ES-I3 (cell line): ENCODE results near the gene PMEPA1.

Experiments used
- H3K36me3 ChIP-seq: 2 replicates; pipeline ENCODE4 v1.6.1; 2013; ENCODE audit warnings: mild to moderate bottlenecking, low read length, control low read depth, moderate library complexity; ENCODE audit not compliant: insufficient read depth
- H3K4me1 ChIP-seq: 2 replicates; pipeline ENCODE4 v1.6.1; 2013; ENCODE audit warnings: mild to moderate bottlenecking, control low read depth, low read length; ENCODE audit not compliant: insufficient read depth
- H3K9ac ChIP-seq: 2 replicates; pipeline ENCODE4 v1.6.1; 2013; ENCODE audit warnings: low read depth, mild to moderate bottlenecking, low read length, moderate library complexity
- H3K9me3 ChIP-seq: 2 replicates; pipeline ENCODE4 v1.6.1; 2013; ENCODE audit warnings: mild to moderate bottlenecking, low read length, moderate library complexity; ENCODE audit not compliant: control insufficient read depth, insufficient read depth

Gene PMEPA1

GRCh38 chr20:57698867-57699275, 10.9 kb downstream of the PMEPA1 start:
- H3K9ac ChIP-seq = no peak overlapping the region
- H3K9me3 ChIP-seq = no peaks in the 10 kb centered on the region
- H3K4me1 ChIP-seq = peaks cover 11% of the 10 kb centered on the region; the same call in 1 of the 2 replicates
- no peaks in the 10 kb centered on the region for H3K36me3 ChIP-seq

DNA sequence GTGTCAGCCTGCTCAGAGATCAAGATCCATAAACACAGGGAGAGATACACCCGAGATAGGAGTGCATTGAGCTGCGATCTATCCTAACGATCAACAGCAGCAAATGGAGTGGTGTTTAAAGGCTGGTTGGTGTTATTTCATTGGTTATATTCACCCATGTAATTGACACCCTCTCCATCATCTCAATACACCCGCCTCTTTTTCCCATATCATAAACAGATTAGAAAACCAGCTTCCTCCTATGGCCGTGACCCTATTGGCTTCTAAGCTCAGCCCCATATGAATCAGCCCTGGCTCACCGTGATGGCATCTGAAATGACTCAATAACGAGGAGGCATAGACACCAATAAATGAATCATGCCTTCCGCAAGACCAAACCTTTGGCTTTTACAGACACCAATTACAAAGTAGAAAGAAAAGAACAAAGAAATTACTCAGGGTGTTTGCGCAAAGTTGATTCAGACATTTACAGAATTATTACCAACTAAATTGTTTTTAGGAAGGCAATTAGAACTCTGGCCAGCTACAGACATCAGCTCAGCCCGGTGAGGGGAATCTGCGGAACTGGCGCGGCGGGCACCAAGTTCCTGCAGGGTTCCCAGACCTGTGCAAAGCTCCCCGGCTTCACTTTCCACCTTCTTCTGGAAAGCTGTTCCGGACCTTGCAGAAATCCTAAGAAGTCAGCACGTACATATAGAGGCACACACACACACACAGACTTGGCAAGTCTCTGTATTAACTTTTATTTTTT, 11.5 kb downstream of the PMEPA1 start:
- Histone ChIP-seq H3K9ac (no peak overlapping the region), H3K36me3 (no peaks in the 10 kb centered on the region), H3K4me1 (peaks cover 15% of the 10 kb centered on the region; the same call in 1 of the 2 replicates), H3K9me3 (no peaks in the 10 kb centered on the region)

DNA sequence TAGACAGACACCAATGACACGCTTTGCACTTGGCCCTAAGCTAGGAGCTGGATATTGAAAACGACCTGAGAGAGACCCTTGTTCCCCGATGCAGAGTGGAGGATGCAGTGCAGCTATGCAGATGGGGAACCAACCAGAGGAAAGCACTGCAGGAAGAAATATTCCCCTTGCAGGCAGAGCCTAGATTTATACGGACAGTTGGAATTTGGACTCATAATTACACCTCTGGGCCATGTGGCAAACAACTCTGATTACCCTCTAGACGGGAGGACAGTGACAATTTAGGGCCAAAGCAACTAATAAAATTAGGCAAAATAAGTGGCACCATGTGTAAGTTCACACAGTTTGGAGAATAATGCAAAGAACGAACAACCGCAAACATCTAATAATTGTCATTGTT, 12.3 kb downstream of the PMEPA1 start:
- H3K9me3 ChIP-seq = no peaks in the 10 kb centered on the region
- peaks cover 15% of the 10 kb centered on the region; the same call in 1 of the 2 replicates for H3K4me1 ChIP-seq
- H3K9ac ChIP-seq = no peak overlapping the region
- H3K36me3 ChIP-seq = no peaks in the 10 kb centered on the region

DNA sequence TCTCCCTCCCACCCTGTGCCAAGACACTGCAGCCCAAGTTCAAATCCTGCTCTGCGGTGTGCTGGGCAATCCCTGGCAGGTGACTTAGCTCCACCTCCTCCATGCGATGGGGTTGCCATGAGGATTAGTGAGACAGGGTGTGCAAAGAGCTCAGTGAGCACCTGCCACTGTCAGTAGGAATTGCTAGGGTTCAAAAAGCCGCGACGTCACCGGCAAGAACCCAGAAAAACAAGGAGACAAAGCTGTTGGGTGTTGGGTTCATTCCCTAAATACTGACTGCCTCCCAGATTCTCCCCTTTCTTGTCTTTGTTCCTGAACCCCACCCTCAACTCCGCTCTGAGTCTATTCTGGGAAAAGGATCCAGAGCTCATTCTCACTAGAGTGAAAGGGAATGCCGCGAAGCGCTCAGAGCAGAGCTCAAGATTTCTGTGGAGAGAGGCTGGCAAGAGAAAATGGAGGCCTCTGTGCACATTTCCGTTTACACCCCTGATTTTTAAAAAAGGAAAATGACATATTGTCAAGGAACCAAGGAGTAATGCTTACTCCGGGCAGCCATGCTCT, 13.3 kb downstream of the PMEPA1 start:
- Histone ChIP-seq H3K36me3 (no peaks in the 10 kb centered on the region), H3K4me1 (peaks cover 15% of the 10 kb centered on the region; the same call in 1 of the 2 replicates), H3K9ac (no peak overlapping the region), H3K9me3 (no peaks in the 10 kb centered on the region)

DNA sequence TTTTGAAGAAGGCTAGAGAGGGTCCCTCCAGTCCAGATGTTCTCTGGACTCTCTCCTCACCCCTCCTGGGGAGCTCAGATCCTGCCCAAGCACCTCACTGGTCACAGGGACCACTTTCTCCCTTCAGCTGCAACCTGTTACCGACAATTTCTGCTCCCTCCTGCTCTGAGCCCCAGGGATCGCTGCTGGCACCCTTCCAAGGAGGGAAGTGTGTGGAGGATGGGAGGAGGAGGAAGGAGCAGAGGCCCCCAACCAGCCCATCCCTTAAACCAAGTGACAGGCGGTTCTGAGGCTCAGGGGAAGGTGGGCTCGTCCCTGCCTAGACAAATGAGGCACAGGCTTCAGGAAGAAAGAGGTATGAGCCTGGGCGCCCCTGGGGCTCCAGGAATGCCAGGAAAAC, 13.9 kb downstream of the PMEPA1 start:
- Histone ChIP-seq H3K9ac (no peak overlapping the region), H3K4me1 (peaks cover 17% of the 10 kb centered on the region), H3K9me3 (no peaks in the 10 kb centered on the region), H3K36me3 (no peaks in the 10 kb centered on the region)

- Histone ChIP-seq H3K36me3 (no peaks in the 10 kb centered on the region), H3K9me3 (no peaks in the 10 kb centered on the region), H3K9ac (no peak overlapping the region), H3K4me1 (peaks cover 22% of the 10 kb centered on the region)
Observed at GRCh38 chr20:57695012-57695411, 14.8 kb downstream of the PMEPA1 start.

DNA sequence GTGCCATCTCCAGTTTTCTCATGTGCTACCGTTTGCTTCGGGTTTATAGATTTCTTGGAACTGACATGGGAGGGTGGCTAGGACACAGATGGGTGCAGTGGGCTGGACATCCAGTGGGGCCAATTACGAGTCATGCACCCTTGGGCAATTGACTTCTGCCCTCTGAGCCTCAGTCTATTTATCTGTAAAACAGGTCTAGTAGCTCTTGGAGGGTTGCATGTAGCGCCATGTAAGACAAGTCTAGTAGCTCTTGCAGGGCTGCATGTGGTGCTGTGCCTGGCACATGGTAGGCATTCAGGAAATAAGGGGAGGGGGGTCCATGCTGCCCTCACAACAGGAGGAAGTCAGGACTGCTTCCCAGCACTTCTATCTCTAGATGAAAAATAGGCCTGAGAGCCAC, 15.3 kb downstream of the PMEPA1 start:
- H3K9ac ChIP-seq = no peak overlapping the region
- H3K9me3 ChIP-seq = no peaks in the 10 kb centered on the region
- peaks cover 22% of the 10 kb centered on the region for H3K4me1 ChIP-seq
- H3K36me3 ChIP-seq = no peaks in the 10 kb centered on the region

GRCh38 chr20:57693670-57694329, 16.0 kb downstream of the PMEPA1 start:
- Histone ChIP-seq H3K36me3 (no peaks in the 10 kb centered on the region), H3K9me3 (no peaks in the 10 kb centered on the region), H3K9ac (no peak overlapping the region), H3K4me1 (peaks cover 22% of the 10 kb centered on the region)

DNA sequence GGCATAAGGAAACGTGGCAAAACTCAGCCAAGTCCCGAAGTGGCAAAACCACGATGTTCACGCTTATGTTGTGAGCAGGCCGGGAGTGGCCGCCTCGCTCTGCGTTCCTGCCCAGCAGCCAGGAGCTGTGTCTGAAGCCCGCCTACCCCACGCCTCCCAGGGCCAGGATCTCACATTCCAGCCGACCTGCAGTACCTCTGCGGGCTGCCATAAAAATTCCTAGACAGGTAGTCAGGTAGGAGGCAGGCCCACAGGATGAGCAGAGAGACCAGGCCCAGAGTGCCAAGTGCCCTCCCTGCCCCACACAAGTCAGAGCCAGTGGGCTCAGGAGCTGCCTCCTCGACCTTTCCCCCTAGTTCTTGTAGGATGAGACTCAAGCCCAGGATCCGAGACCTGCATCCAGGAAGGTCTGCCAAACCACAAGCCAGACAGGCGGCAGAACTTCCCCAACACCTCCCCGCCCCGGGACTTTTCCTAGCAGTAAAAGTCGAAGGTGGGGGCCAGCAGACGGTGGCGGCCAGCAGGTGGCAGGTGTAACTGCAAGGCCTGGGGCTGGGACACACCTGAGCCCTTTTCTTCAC, 16.7 kb downstream of the PMEPA1 start:
- H3K36me3 ChIP-seq = no peaks in the 10 kb centered on the region
- no peaks in the 10 kb centered on the region for H3K9me3 ChIP-seq
- H3K9ac ChIP-seq = no peak overlapping the region
- H3K4me1 ChIP-seq = peaks cover 15% of the 10 kb centered on the region

GRCh38 chr20:57692393-57692792, 17.4 kb downstream of the PMEPA1 start:
- H3K4me1 ChIP-seq = peaks cover 14% of the 10 kb centered on the region
- no peak overlapping the region for H3K9ac ChIP-seq
- no peaks in the 10 kb centered on the region for H3K9me3 ChIP-seq
- no peaks in the 10 kb centered on the region for H3K36me3 ChIP-seq

DNA sequence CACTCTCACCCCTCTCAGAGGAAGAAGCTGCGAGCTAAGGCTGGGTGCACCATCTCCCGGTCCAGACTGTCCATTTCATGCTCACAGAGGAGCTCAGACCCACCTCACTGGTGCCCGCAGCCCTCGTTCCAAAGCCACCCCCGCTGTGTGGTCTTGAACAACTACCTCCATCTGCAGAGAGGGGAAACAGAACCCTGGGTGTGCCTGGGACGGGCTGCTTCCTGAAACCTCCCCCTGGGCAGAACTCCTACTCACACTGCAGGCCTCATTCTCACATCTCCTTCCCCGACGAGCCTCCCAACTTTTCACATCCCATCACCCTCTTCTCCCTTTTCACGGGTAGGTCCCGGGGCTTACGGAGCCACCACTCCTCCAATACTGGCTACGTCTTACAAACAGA, 18.1 kb downstream of the PMEPA1 start:
- Histone ChIP-seq H3K36me3 (no peaks in the 10 kb centered on the region), H3K4me1 (peaks cover 13% of the 10 kb centered on the region), H3K9me3 (no peaks in the 10 kb centered on the region), H3K9ac (no peak overlapping the region)

GRCh38 chr20:57690525-57690924, 19.3 kb downstream of the PMEPA1 start:
- Histone ChIP-seq H3K9me3 (no peaks in the 10 kb centered on the region), H3K4me1 (peaks cover 25% of the 10 kb centered on the region), H3K9ac (no peak overlapping the region), H3K36me3 (no peaks in the 10 kb centered on the region)

DNA sequence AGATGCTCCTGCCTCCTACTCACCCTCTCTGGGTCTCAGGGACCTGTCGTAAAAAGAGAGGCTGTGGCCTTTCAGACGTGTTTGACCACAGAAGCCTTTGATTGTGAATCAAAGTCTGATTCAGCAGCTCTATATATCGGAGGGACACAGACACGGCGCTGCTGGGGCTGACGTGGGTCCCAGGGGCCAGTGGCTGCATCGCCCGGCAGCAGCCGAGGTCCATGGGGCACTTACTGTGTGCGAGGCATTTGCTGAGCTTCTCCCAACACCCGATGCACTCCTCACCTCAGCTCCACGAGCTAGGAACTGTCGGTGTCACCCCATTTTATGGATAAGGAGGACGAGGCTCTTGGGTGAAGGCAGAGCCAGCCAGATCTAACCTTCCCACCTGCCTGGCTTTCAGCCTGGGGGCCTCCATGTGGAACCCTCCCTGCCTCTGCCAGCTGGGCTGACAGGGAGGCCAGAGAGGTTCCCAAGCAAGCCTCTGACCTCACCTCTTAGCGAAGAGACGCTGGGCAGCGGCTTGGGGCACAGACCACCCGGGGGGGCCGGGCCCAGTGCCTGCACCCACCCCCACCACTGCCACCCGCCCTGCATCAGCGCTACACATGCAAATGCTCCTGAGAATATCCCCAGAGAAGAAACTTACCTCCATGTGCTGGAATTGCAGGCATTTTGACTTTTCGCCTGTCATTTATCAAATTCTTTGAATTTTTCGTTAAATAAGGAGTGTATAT, 19.9 kb downstream of the PMEPA1 start:
- Histone ChIP-seq H3K9me3 (no peaks in the 10 kb centered on the region), H3K4me1 (peaks cover 31% of the 10 kb centered on the region), H3K36me3 (no peaks in the 10 kb centered on the region), H3K9ac (no peak overlapping the region)

- Histone ChIP-seq H3K9me3 (no peaks in the 10 kb centered on the region), H3K36me3 (no peaks in the 10 kb centered on the region), H3K9ac (no peak overlapping the region), H3K4me1 (peaks cover 40% of the 10 kb centered on the region)
Observed at GRCh38 chr20:57688864-57689263, 21.0 kb downstream of the PMEPA1 start.
